ENCODE data around the gene USP21.

GRCh38 chr1:161153682-161154337, 5.5 kb upstream of the USP21 start, which contains the start of gene UFC1:
- TF ChIP-seq POLR2A (IDR thresholded peaks at IDR 0.05) (peak in 1 of 2 donors; percentile 33), CTCF (IDR thresholded peaks at IDR 0.05) (no peak)

Data from heart left ventricle (tissue), 13 donors.